Neuronal stem cell (in vitro differentiated cells): ENCODE results near the gene ADCY9.
A peak's percentile ranks its signal among the peaks of the same experiment; 100 is the strongest.
"Not testable (repeated sequence)": the region's sequence is repeated elsewhere in the genome, so short reads cannot be mapped to it uniquely, and the experiment has no call there.

Experiments used
- DNase-seq: peaks from one replicate; pipeline ENCODE4 v3.0.0-alpha.2; 2013; ENCODE audit warnings: low spot score
- H2AFZ ChIP-seq: one replicate; pipeline ENCODE4 v1.6.1; 2013; ENCODE audit warnings: mild to moderate bottlenecking, low read length, inconsistent platforms
- H2AK5ac ChIP-seq: 2 replicates; pipeline ENCODE4 v1.6.1; 2013; ENCODE audit warnings: low read depth, mild to moderate bottlenecking, inconsistent platforms, low read length, moderate library complexity, mixed read lengths
- H2BK120ac ChIP-seq: 2 replicates; pipeline ENCODE4 v1.6.1; 2013; ENCODE audit warnings: low read depth, mild to moderate bottlenecking, inconsistent platforms, low read length, moderate library complexity, mixed read lengths
- H2BK12ac ChIP-seq: one replicate; pipeline ENCODE4 v1.6.1; 2013; ENCODE audit warnings: low read length, inconsistent platforms
- H2BK15ac ChIP-seq: 2 replicates; pipeline ENCODE4 v1.6.1; 2013; ENCODE audit warnings: mild to moderate bottlenecking, low read length, inconsistent platforms, mixed read lengths
- H2BK5ac ChIP-seq: one replicate; pipeline ENCODE4 v1.6.1; 2013; ENCODE audit warnings: inconsistent platforms, mild to moderate bottlenecking, low read length, moderate library complexity
- H3K14ac ChIP-seq: one replicate; pipeline ENCODE4 v1.6.1; 2013; ENCODE audit warnings: low read length, inconsistent platforms
- H3K18ac ChIP-seq: 2 replicates; pipeline ENCODE4 v1.6.1; 2013; ENCODE audit warnings: low read length, inconsistent platforms
- H3K23ac ChIP-seq: 2 replicates; pipeline ENCODE4 v1.6.1; 2013; ENCODE audit warnings: low read depth, mild to moderate bottlenecking, mixed read lengths, low read length, inconsistent platforms; ENCODE audit not compliant: poor library complexity
- H3K27ac ChIP-seq: replicated peaks from 3 replicates; pipeline ENCODE4 v1.5.1; 2013; ENCODE audit warnings: low read length, inconsistent platforms
- H3K27me3 ChIP-seq, 3 experiments: 2 replicates each; pipeline ENCODE4 v1.6.1; 2013; ENCODE audit warnings: low read length in 3 of 3, mild to moderate bottlenecking in 2 of 3, inconsistent platforms in 1 of 3, low read depth in 1 of 3, mixed read lengths in 1 of 3, moderate library complexity in 1 of 3; ENCODE audit not compliant: control insufficient read depth in 3 of 3, insufficient read depth in 3 of 3
- H3K36me3 ChIP-seq, 2 donors: replicated peaks in 1 of 2; 2 replicates each; pipeline ENCODE4 v1.6.1; 2013; ENCODE audit warnings: low read length in 2 of 2; ENCODE audit not compliant: control insufficient read depth in 2 of 2, insufficient read depth in 2 of 2
- H3K4ac ChIP-seq: 2 replicates; pipeline ENCODE4 v1.6.1; 2013; ENCODE audit warnings: inconsistent platforms, mild to moderate bottlenecking, low read length, moderate library complexity
- H3K4me1 ChIP-seq, 2 donors: 1 replicate in 1 of 2; 2 replicates in 1 of 2; pipeline ENCODE4 v1.6.1; 2013; ENCODE audit warnings: low read length in 2 of 2, low read depth in 1 of 2; ENCODE audit not compliant: control insufficient read depth in 2 of 2, insufficient read depth in 1 of 2
- H3K4me2 ChIP-seq: one replicate; pipeline ENCODE4 v1.6.1; 2013; ENCODE audit warnings: mild to moderate bottlenecking, low read length, inconsistent platforms; ENCODE audit not compliant: insufficient read depth, poor library complexity, severe bottlenecking
- H3K4me3 ChIP-seq, 2 donors: 2 replicates each; pipeline ENCODE4 v1.5.1; 2013; ENCODE audit warnings: low read length in 2 of 2, mild to moderate bottlenecking in 2 of 2, inconsistent platforms in 1 of 2, moderate library complexity in 1 of 2
- H3K79me1 ChIP-seq: one replicate; pipeline ENCODE4 v1.6.1; 2013; ENCODE audit warnings: low read depth, mild to moderate bottlenecking, inconsistent platforms, low read length, moderate library complexity
- H3K9ac ChIP-seq: one replicate; pipeline ENCODE4 v1.6.1; 2013; ENCODE audit warnings: mild to moderate bottlenecking, low read depth, low read length, inconsistent platforms; ENCODE audit not compliant: poor library complexity
- H3K9me3 ChIP-seq, 2 donors: replicated peaks in 1 of 2; 2 replicates each; pipeline versions ENCODE3 to v1.6.1; 2013; ENCODE audit warnings: low read length in 2 of 2, mild to moderate bottlenecking in 2 of 2, inconsistent platforms in 1 of 2, low read depth in 1 of 2, mixed read lengths in 1 of 2, moderate library complexity in 1 of 2; ENCODE audit not compliant: control insufficient read depth in 2 of 2, insufficient read depth in 1 of 2
- H4K8ac ChIP-seq: one replicate; pipeline ENCODE4 v1.6.1; 2013; ENCODE audit warnings: low read depth, mild to moderate bottlenecking, inconsistent platforms, low read length, moderate library complexity
- H4K91ac ChIP-seq: one replicate; pipeline ENCODE4 v1.6.1; 2013; ENCODE audit warnings: low read length, low read depth, mild to moderate bottlenecking, inconsistent platforms; ENCODE audit not compliant: poor library complexity
- WGBS, 2 donors: extraction: QIAGEN DNeasy Blood & Tissue Kit; methylation state at CpG; one replicate each; pipeline ENCODE4 v1.1.7; 2013; ENCODE audit warnings: missing lambda C conversion rate in 2 of 2, mixed read lengths in 1 of 2; ENCODE audit not compliant: insufficient read length in 2 of 2, insufficient replicate concordance in 1 of 2; ENCODE audit errors: extremely low coverage in 2 of 2; 5-methylcytosine and 5-hydroxymethylcytosine counted together

The ADCY9 gene

DNA sequence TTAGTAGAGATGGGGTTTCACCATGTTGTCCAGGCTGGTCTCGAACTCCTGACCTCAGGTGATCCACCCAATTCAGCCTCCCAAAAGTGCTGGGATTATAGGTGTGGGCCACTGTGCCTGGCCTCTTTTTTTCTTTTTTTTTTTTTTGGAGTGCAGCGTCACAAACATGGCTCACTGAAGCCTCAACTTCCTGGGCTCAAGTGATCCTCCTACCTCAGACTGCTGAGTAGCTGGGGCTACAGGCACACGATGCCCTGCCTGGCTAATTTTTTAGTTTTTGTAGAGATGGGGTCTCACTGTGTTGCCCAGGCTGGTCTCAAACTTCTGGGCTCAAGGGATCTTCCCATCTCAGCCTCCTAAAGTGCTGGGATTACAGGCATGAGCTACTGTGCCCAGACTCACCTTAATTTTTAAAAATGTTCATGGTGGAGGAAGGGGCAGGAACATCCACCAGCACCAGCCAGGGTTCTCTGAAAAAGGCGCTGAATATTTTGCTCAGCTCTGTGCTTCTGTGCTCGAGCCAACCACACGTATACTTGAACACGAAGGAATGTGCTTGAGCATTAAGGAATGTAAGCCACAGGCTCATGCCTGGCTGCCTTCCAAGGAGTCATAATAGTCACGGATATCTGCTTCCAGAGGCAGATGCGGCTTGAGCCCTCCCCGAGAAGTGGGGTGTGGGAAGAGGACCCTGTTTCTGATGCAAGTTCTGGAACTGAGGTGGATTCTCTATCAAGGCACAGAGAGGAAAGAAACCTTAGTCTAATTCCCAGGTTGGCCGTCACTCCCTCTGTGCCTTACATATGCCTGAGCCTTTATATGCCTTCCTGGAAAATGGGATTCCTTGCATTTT is 170.3 kb downstream of the ADCY9 start:
- no peak overlapping the region for H2AFZ ChIP-seq
- H3K27ac ChIP-seq, result no peak overlapping the region
- no peak overlapping the region for H2BK120ac ChIP-seq

DNA sequence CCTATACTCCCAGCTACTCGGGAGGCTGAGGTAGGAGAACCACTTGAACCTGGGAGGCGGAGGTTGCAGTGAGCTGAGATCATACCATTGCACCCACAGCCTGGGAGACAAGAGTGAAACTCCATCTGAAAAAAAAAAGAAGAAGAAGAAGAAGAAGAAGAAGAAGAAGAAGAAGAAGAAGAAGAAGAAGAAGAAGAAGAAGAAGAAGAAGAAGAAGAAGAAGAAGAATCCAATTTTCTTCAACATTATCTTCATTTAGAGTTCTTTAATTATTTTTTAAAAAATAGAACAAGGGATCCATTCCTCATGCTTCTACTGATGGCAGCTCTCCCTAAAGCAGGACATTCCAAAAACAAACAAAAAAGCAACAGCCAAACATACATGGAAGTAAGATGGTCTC is 171.8 kb downstream of the ADCY9 start:
- H3K79me1 ChIP-seq, H2BK15ac ChIP-seq, H3K4ac ChIP-seq, H3K9me3 ChIP-seq, H3K4me3 ChIP-seq, H4K91ac ChIP-seq, H3K23ac ChIP-seq, H2BK120ac ChIP-seq, H3K27me3 ChIP-seq, H2AK5ac ChIP-seq, H3K14ac ChIP-seq, H3K27ac ChIP-seq, H2AFZ ChIP-seq, H2BK12ac ChIP-seq, H3K18ac ChIP-seq, H2BK5ac ChIP-seq, DNase-seq, H3K36me3 ChIP-seq, H4K8ac ChIP-seq, H3K4me2 ChIP-seq, H3K9ac ChIP-seq, H3K4me1 ChIP-seq: not testable (repeated sequence)
- no CpG with 5 or more reads among the region's 2 CpGs for WGBS, 2 donors

More for the DNA sequence above, 170.3 kb downstream of the ADCY9 start:
- Histone ChIP-seq H2BK15ac (no peak overlapping the region), H3K9me3 (peaks cover 2 to 6% of the 10 kb centered on the region in 2 donors), H3K23ac (no peak overlapping the region), H3K4me1 (peaks cover 3 to 4% of the 10 kb centered on the region in 2 donors), H4K8ac (no peak overlapping the region), H2AK5ac (no peak overlapping the region), H3K4ac (no peak overlapping the region), H2BK12ac (no peak overlapping the region), H3K18ac (no peak overlapping the region), H3K9ac (no peak overlapping the region), H3K79me1 (no peaks in the 10 kb centered on the region), H3K4me3 (no peak overlapping the region), H3K14ac (no peak overlapping the region), H2BK5ac (no peak overlapping the region), H4K91ac (no peak overlapping the region), H3K4me2 (no peak overlapping the region), H3K27me3 (no peaks in the 10 kb centered on the region), H3K36me3 (no peaks in the 10 kb centered on the region)
- no peak for DNase-seq
- WGBS, 2 donors, result no CpG with 5 or more reads among the region's 11 CpGs

DNA sequence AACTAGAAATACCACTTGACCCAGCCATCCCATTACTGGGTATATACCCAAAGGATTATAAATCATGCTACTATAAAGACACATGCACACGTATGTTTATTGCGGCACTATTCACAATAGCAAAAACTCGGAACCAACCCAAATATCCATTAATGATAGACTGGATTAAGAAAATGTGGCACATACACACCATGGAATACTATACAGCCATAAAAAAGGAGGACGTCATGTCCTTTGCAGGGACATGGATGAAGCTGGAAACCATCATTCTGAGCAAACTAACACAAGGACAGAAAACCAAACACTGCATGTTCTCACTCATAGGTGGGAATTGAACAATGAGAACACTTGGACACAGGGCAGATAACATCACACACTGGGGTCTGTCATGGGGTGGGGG is 174.1 kb downstream of the ADCY9 start:
- H3K4me2 ChIP-seq, H2BK5ac ChIP-seq, H3K4ac ChIP-seq, H3K18ac ChIP-seq, H3K36me3 ChIP-seq, H2BK15ac ChIP-seq, H3K9me3 ChIP-seq, H3K27me3 ChIP-seq, H3K9ac ChIP-seq, H4K8ac ChIP-seq, H4K91ac ChIP-seq, H3K23ac ChIP-seq, H3K14ac ChIP-seq, H3K79me1 ChIP-seq, H2AFZ ChIP-seq, DNase-seq, H3K27ac ChIP-seq, H3K4me3 ChIP-seq, H3K4me1 ChIP-seq, H2BK12ac ChIP-seq, H2AK5ac ChIP-seq, H2BK120ac ChIP-seq: not testable (repeated sequence)
- WGBS, 2 donors, result no CpG with 5 or more reads among the region's 4 CpGs

DNA sequence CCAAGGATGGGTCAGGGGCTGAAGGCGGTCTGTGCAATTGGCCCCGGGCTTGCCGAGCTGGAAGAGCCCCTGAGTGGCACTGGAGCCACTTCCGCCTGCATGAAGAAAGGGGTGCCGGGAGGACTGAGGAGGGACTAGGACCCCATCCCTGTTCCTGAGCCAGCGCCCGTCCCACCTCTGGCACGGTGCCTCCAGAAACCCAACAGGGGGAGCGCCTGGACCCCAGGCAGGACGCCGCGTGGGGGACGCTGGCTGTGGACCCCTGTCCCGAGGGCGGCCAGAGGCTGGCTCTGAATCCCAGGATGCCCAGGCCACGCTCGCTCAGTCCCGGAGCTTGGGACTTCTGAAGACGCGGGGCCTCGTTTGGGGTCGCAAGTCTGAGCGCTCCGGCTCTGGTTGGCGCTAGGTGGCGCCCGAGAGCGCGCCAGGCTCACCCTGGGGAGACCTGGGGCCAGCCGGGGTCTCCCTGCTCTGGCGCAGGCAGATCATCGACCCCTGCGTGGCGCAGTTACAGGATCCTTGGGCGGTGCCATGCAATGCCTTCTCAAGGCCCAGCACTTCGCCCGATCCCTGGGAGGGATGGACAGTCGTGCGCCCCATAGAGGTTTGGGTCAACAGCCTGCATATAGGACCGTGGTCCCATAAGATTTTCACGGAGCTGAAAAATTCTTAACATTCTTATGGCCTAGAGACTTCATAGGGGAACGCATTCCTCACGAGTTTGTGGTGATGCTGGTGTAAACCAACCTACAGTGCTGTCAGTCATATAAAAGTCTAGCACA is 177.2 kb downstream of the ADCY9 start:
- no peaks in the 10 kb centered on the region for H3K36me3 ChIP-seq
- peak overlapping the region; percentile 92 for H3K14ac ChIP-seq
- H4K91ac ChIP-seq, result no peak overlapping the region
- H3K4ac ChIP-seq, result no peak overlapping the region
- H2BK5ac ChIP-seq, result no peak overlapping the region
- H2BK120ac ChIP-seq, result peak overlapping the region; percentile 6
- peak overlapping the region; percentile 92 for H2AFZ ChIP-seq
- no peaks in the 10 kb centered on the region for H3K79me1 ChIP-seq
- peak overlapping the region; percentile 75 for H3K9ac ChIP-seq
- peak overlapping the region; percentile 73 for H3K18ac ChIP-seq
- peaks cover 0 to 8% (median 3%) of the 10 kb centered on the region in 3 experiments for H3K27me3 ChIP-seq
- H3K23ac ChIP-seq, result no peak overlapping the region
- no CpG with 5 or more reads among the region's 43 CpGs for WGBS, 2 donors
- peak overlapping the region; percentile 11 to 41 for H3K4me3 ChIP-seq
- H3K9me3 ChIP-seq, result peaks cover 2 to 6% of the 10 kb centered on the region in 2 donors
- H2BK12ac ChIP-seq, result peak overlapping the region; percentile 96
- H2AK5ac ChIP-seq, result peak overlapping the region; percentile 71
- peaks cover 0 to 5% of the 10 kb centered on the region in 2 donors for H3K4me1 ChIP-seq
- peak; percentile 68 for DNase-seq
- H4K8ac ChIP-seq, result peak overlapping the region; percentile 53
- H2BK15ac ChIP-seq, result peak overlapping the region; percentile 19
- H3K4me2 ChIP-seq, result peak overlapping the region; percentile 58
- no peak overlapping the region for H3K27ac ChIP-seq
